Sigmoid colon (tissue), 7 donors: ENCODE measurements around the gene ABCD4. TPM values are rescaled to one million over a fixed set of nuclear protein-coding genes. Genes with fewer than 3 reads are reported as not detected.

Source experiments
- DNase-seq: peaks from one replicate; pipeline ENCODE4 v3.0.0-alpha.2; 2019
- H3K27ac ChIP-seq, 4 donors: fragments of 200-600 bp; sonication (generic); one replicate each; pipeline ENCODE4 v1.5.1; 2016 to 2019; ENCODE audit warnings: mild to moderate bottlenecking in 1 of 4
- H3K27me3 ChIP-seq, 3 donors: fragments of 200-600 bp; sonication (generic); one replicate each; pipeline ENCODE4 v1.5.1; 2019; ENCODE audit warnings: mild to moderate bottlenecking in 1 of 3
- H3K36me3 ChIP-seq, 4 donors: fragments of 200-600 bp; sonication (generic); one replicate each; pipeline ENCODE4 v1.5.1; 2016 to 2019
- H3K4me1 ChIP-seq, 4 donors: fragments of 200-600 bp; sonication (generic); one replicate each; pipeline ENCODE4 v1.5.1; 2017 to 2019
- H3K4me3 ChIP-seq, 4 donors: fragments of 200-600 bp; sonication (generic); one replicate each; pipeline ENCODE4 v1.5.1; 2017 to 2019; ENCODE audit warnings: mild to moderate bottlenecking in 2 of 4, moderate library complexity in 1 of 4
- H3K9me3 ChIP-seq, 4 donors: fragments of 200-600 bp in 3 of 4; sonication (generic) in 3 of 4; one replicate each; pipeline versions ENCODE4 v1.5.1 to v1.6.1; 2013 to 2019
- CTCF ChIP-seq, 4 experiments: fragments of 450-650 bp in 3 of 4; fragments of 200-600 bp in 1 of 4; IDR thresholded peaks; one replicate each; pipeline ENCODE4 v1.5.1; 2016 to 2019; ENCODE audit warnings: antibody characterized with exemption in 4 of 4, mild to moderate bottlenecking in 3 of 4, moderate library complexity in 2 of 4
- EP300 ChIP-seq, 4 donors: sonication (generic); formaldehyde crosslinking; IDR thresholded peaks; one replicate each; pipeline ENCODE4 v1.6.1; 2017; ENCODE audit warnings: antibody characterized with exemption in 4 of 4
- POLR2A ChIP-seq, 2 donors: fragments of 450-650 bp; IDR thresholded peaks; one replicate each; pipeline ENCODE4 v1.6.1; 2016; ENCODE audit warnings: antibody characterized with exemption in 2 of 2, mild to moderate bottlenecking in 2 of 2, moderate library complexity in 2 of 2
- POLR2AphosphoS5 ChIP-seq, 4 donors: sonication (generic); formaldehyde crosslinking; IDR thresholded peaks; one replicate each; pipeline ENCODE4 v1.6.1; 2017; ENCODE audit warnings: antibody characterized with exemption in 4 of 4
- WGBS, 2 donors: extraction: QIAGEN DNeasy Blood & Tissue Kit; methylation state at CpG; one replicate each; pipeline ENCODE4 v1.1.7; 2013; 5-methylcytosine and 5-hydroxymethylcytosine counted together
- intact Hi-C: fragments of 100-400 bp; cut with DNase I; formaldehyde crosslinking; loops from one replicate; pipeline ENCODE4 v1.15.1; 2023
- polyA plus RNA-seq, 3 donors: library from polyadenylated mRNA; stranded (reverse); fragments of 200-250 nt; gene quantifications; one replicate each; pipeline ENCODE4 v1.2.3, GENCODE V29; 2013
- total RNA-seq, 4 donors: library from RNA; depleted of rRNA; stranded (reverse); fragments of >200 nt; gene quantifications; one replicate each; pipeline ENCODE4 v1.1.0, GENCODE V29; 2016
- donor health status: healthy with polysubstance abuse.
- donor health status: Bipolar disorder and iron deficiency.
- donor health status: healthy.

The ABCD4 gene
- total and polyA plus RNA-seq, 7 donors, result 13.6 to 50.1 (median 28.9) TPM

- no peak for DNase-seq
- Histone ChIP-seq H3K36me3 (no peaks in the 10 kb centered on the region), H3K9me3 (no peaks in the 10 kb centered on the region), H3K4me1 (peaks cover 0 to 19% (median 15%) of the 10 kb centered on the region in 4 donors), H3K27me3 (peaks cover 0 to 20% (median 6%) of the 10 kb centered on the region in 3 donors), H3K27ac (no peak overlapping the region), H3K4me3 (no peak overlapping the region)
- TF ChIP-seq CTCF (IDR thresholded peaks at IDR 0.05) (no peak), EP300 (IDR thresholded peaks at IDR 0.05) (no peak), POLR2AphosphoS5 (IDR thresholded peaks at IDR 0.05) (no peak), POLR2A (IDR thresholded peaks at IDR 0.05) (no peak)
- WGBS, 2 donors, result 72 to 83% methylated on average over 4 of the region's 4 CpGs
- intact Hi-C loops, result no loop called here
These were observed 41.4 kb downstream of the ABCD4 start for GRCh38 chr14:74261288-74261687.

- Histone ChIP-seq H3K9me3 (no peaks in the 10 kb centered on the region), H3K4me3 (no peak overlapping the region), H3K4me1 (peaks cover 0 to 19% (median 15%) of the 10 kb centered on the region in 4 donors), H3K27ac (no peak overlapping the region), H3K36me3 (no peaks in the 10 kb centered on the region), H3K27me3 (peaks cover 0 to 20% (median 6%) of the 10 kb centered on the region in 3 donors)
- 94 to 95% methylated on average over 29 of the region's 29 CpGs for WGBS, 2 donors
- no peak for DNase-seq
- intact Hi-C loops, result no loop called here
- no peak for TF ChIP-seq POLR2A (IDR thresholded peaks at IDR 0.05)
- TF ChIP-seq CTCF (IDR thresholded peaks at IDR 0.05), result no peak
- no peak for TF ChIP-seq POLR2AphosphoS5 (IDR thresholded peaks at IDR 0.05)
- no peak for TF ChIP-seq EP300 (IDR thresholded peaks at IDR 0.05)
These were observed 42.1 kb downstream of the ABCD4 start for GRCh38 chr14:74260525-74261233.

GRCh38 chr14:74259513-74259912 is 43.2 kb downstream of the ABCD4 start:
- no peak overlapping the region for H3K4me3 ChIP-seq
- no peaks in the 10 kb centered on the region for H3K9me3 ChIP-seq
- no peaks in the 10 kb centered on the region for H3K36me3 ChIP-seq
- TF ChIP-seq EP300 (IDR thresholded peaks at IDR 0.05) (no peak), POLR2A (IDR thresholded peaks at IDR 0.05) (no peak), CTCF (IDR thresholded peaks at IDR 0.05) (no peak), POLR2AphosphoS5 (IDR thresholded peaks at IDR 0.05) (no peak)
- H3K4me1 ChIP-seq, result peaks cover 0 to 19% (median 15%) of the 10 kb centered on the region in 4 donors
- intact Hi-C loops, result loop anchor here (5.0 kb wide), 1 partner anchor 43 kb away; the partner anchor contains the start of gene ABCD4
- WGBS, 2 donors, result 97% methylated on average over 12 of the region's 12 CpGs
- no peak for DNase-seq
- H3K27ac ChIP-seq, result no peak overlapping the region
- peaks cover 0 to 20% (median 6%) of the 10 kb centered on the region in 3 donors for H3K27me3 ChIP-seq

GRCh38 chr14:74258764-74259035 is 44.0 kb downstream of the ABCD4 start:
- no peak overlapping the region for H3K27ac ChIP-seq
- intact Hi-C loops, result loop anchor here (5.0 kb wide), 1 partner anchor 44 kb away; the partner anchor contains the start of gene ABCD4
- no peaks in the 10 kb centered on the region for H3K36me3 ChIP-seq
- H3K4me3 ChIP-seq, result peak overlapping the region in 1 of 4 donors; percentile 63
- TF ChIP-seq POLR2A (IDR thresholded peaks at IDR 0.05) (no peak), EP300 (IDR thresholded peaks at IDR 0.05) (no peak), CTCF (IDR thresholded peaks at IDR 0.05) (no peak), POLR2AphosphoS5 (IDR thresholded peaks at IDR 0.05) (no peak)
- peaks cover 0 to 20% (median 6%) of the 10 kb centered on the region in 3 donors for H3K27me3 ChIP-seq
- 69 to 70% methylated on average over 3 of the region's 3 CpGs for WGBS, 2 donors
- peaks cover 0 to 19% (median 15%) of the 10 kb centered on the region in 4 donors for H3K4me1 ChIP-seq
- DNase-seq, result no peak
- H3K9me3 ChIP-seq, result no peaks in the 10 kb centered on the region
